H9 (cell line): Measurements from ENCODE around the gene RPP14. TPM values are rescaled to one million over a fixed set of nuclear protein-coding genes. Genes with fewer than 3 reads are reported as not detected.

ENCODE experiments used
- DNase-seq: peaks from one replicate; pipeline ENCODE4 v3.0.0-alpha.2; 2017
- H2AFZ ChIP-seq: one replicate; pipeline ENCODE4 v1.6.1; 2013; ENCODE audit warnings: mild to moderate bottlenecking, low read length, control low read depth, moderate library complexity
- H2AK5ac ChIP-seq: 2 replicates; pipeline ENCODE4 v1.6.1; 2013; ENCODE audit warnings: low read length, control low read depth, mixed read lengths; ENCODE audit not compliant: insufficient read length
- H2BK120ac ChIP-seq: one replicate; pipeline ENCODE4 v1.6.1; 2013; ENCODE audit warnings: low read depth, mild to moderate bottlenecking, low read length, control low read depth, inconsistent platforms; ENCODE audit not compliant: poor library complexity, severe bottlenecking
- H2BK12ac ChIP-seq: 2 replicates; pipeline ENCODE4 v1.6.1; 2013; ENCODE audit warnings: low read length, control low read depth, mixed read lengths, low read depth; ENCODE audit not compliant: insufficient read length
- H2BK15ac ChIP-seq: 2 replicates; pipeline ENCODE4 v1.6.1; 2013; ENCODE audit warnings: low read depth, low read length, control low read depth
- H2BK20ac ChIP-seq: one replicate; pipeline ENCODE4 v1.6.1; 2013; ENCODE audit warnings: low read depth, mild to moderate bottlenecking, low read length, control low read depth, inconsistent platforms; ENCODE audit not compliant: poor library complexity, severe bottlenecking
- H2BK5ac ChIP-seq: 2 replicates; pipeline ENCODE4 v1.6.1; 2013; ENCODE audit warnings: low read length, control low read depth, mixed read lengths; ENCODE audit not compliant: insufficient read length
- H3K14ac ChIP-seq: 2 replicates; pipeline ENCODE4 v1.6.1; 2013; ENCODE audit warnings: low read length, control low read depth; ENCODE audit not compliant: insufficient read depth
- H3K18ac ChIP-seq: 2 replicates; pipeline ENCODE4 v1.6.1; 2013; ENCODE audit warnings: low read depth, mild to moderate bottlenecking, mixed read lengths, low read length, control low read depth; ENCODE audit not compliant: insufficient read length
- H3K23ac ChIP-seq: 2 replicates; pipeline ENCODE4 v1.6.1; 2013; ENCODE audit warnings: low read length, control low read depth, mixed read lengths, low read depth; ENCODE audit not compliant: insufficient read length
- H3K23me2 ChIP-seq: 2 replicates; pipeline ENCODE4 v1.6.1; 2013; ENCODE audit warnings: low read depth, mild to moderate bottlenecking, mixed read lengths, low read length, control low read depth; ENCODE audit not compliant: insufficient read length, poor library complexity, severe bottlenecking
- H3K27ac ChIP-seq: 2 replicates; pipeline ENCODE4 v1.5.1; 2013; ENCODE audit warnings: low read length, control low read depth, mixed read lengths, low read depth; ENCODE audit not compliant: insufficient read length
- H3K27me3 ChIP-seq: 2 replicates; pipeline ENCODE4 v1.6.1; 2013; ENCODE audit warnings: low read length, control low read depth, inconsistent platforms; ENCODE audit not compliant: insufficient read depth
- H3K4ac ChIP-seq: 2 replicates; pipeline ENCODE4 v1.6.1; 2013; ENCODE audit warnings: low read depth, mild to moderate bottlenecking, control low read depth, inconsistent platforms, low read length, moderate library complexity
- H3K4me1 ChIP-seq: 2 replicates; pipeline ENCODE4 v1.6.1; 2013; ENCODE audit warnings: low read length, control low read depth, inconsistent platforms; ENCODE audit not compliant: insufficient read depth
- H3K4me2 ChIP-seq: 2 replicates; pipeline ENCODE4 v1.6.1; 2013; ENCODE audit warnings: low read length, control low read depth, mixed read lengths; ENCODE audit not compliant: insufficient read length, insufficient read depth
- H3K56ac ChIP-seq: 2 replicates; pipeline ENCODE4 v1.6.1; 2013; ENCODE audit warnings: low read depth, mild to moderate bottlenecking, mixed read lengths, low read length, control low read depth; ENCODE audit not compliant: insufficient read length
- H3K79me1 ChIP-seq: 2 replicates; pipeline ENCODE4 v1.6.1; 2013; ENCODE audit warnings: low read depth, mild to moderate bottlenecking, moderate library complexity, low read length, control low read depth, inconsistent platforms; ENCODE audit not compliant: insufficient read depth, poor library complexity, severe bottlenecking
- H3K79me2 ChIP-seq: 2 replicates; pipeline ENCODE4 v1.6.1; 2013; ENCODE audit warnings: low read length, control low read depth, inconsistent platforms; ENCODE audit not compliant: insufficient read depth
- H3K9ac ChIP-seq: 2 replicates; pipeline ENCODE4 v1.6.1; 2013; ENCODE audit warnings: low read length, control low read depth, mixed read lengths; ENCODE audit not compliant: insufficient read length; ENCODE audit errors: extremely low read depth
- H3K9me3 ChIP-seq: one replicate; pipeline ENCODE4 v1.6.1; 2013; ENCODE audit warnings: low read depth, low read length, inconsistent platforms; ENCODE audit not compliant: control insufficient read depth
- H3T11ph ChIP-seq: one replicate; pipeline ENCODE4 v1.6.1; 2013; ENCODE audit warnings: mild to moderate bottlenecking, low read length, control low read depth, inconsistent platforms
- H4K20me1 ChIP-seq: one replicate; pipeline ENCODE4 v1.6.1; 2013; ENCODE audit not compliant: control insufficient read depth, insufficient read length, insufficient read depth
- H4K5ac ChIP-seq: 2 replicates; pipeline ENCODE4 v1.6.1; 2013; ENCODE audit warnings: low read depth, mild to moderate bottlenecking, mixed read lengths, low read length, control low read depth; ENCODE audit not compliant: insufficient read length
- H4K8ac ChIP-seq: replicated peaks from 2 replicates; pipeline ENCODE4 v1.6.1; 2013; ENCODE audit warnings: low read length, control low read depth, mixed read lengths, low read depth; ENCODE audit not compliant: insufficient read length
- H4K91ac ChIP-seq: 2 replicates; pipeline ENCODE4 v1.6.1; 2013; ENCODE audit warnings: low read depth, mild to moderate bottlenecking, moderate library complexity, mixed read lengths, low read length, control low read depth; ENCODE audit not compliant: insufficient read length
- H3K27ac Mint-ChIP-seq, 3 experiments: 2 replicates in 2 of 3; 3 replicates in 1 of 3; pipeline ENCODE4 v1.8.0; 2020 to 2021; ENCODE audit warnings: mixed read lengths in 3 of 3, mild to moderate bottlenecking in 1 of 3, moderate library complexity in 1 of 3
- H3K27me3 Mint-ChIP-seq: 2 replicates; pipeline ENCODE4 v1.8.0; 2021; ENCODE audit warnings: low read depth, mild to moderate bottlenecking, moderate library complexity, mixed read lengths
- H3K36me3 Mint-ChIP-seq, 3 experiments: 2 replicates in 2 of 3; 3 replicates in 1 of 3; pipeline ENCODE4 v1.8.0; 2020 to 2021; ENCODE audit warnings: low read depth in 3 of 3, mixed read lengths in 3 of 3; ENCODE audit not compliant: insufficient read depth in 1 of 3
- H3K4me1 Mint-ChIP-seq, 2 experiments: 2 replicates each; pipeline ENCODE4 v1.8.0; 2020; ENCODE audit warnings: mixed read lengths in 2 of 2
- H3K4me3 Mint-ChIP-seq, 2 experiments: 2 replicates in 1 of 2; 3 replicates in 1 of 2; pipeline ENCODE4 v1.8.0; 2020 to 2021; ENCODE audit warnings: mild to moderate bottlenecking in 2 of 2, mixed read lengths in 2 of 2, moderate library complexity in 1 of 2
- H3K9me3 Mint-ChIP-seq, 2 experiments: 2 replicates in 1 of 2; 3 replicates in 1 of 2; pipeline ENCODE4 v1.8.0; 2020; ENCODE audit warnings: mild to moderate bottlenecking in 2 of 2, mixed read lengths in 2 of 2, moderate library complexity in 1 of 2
- CTCF ChIP-seq: fragments of 200-600 bp; sonication (generic); conservative IDR thresholded peaks from 3 replicates; pipeline ENCODE4 v1.8.0; 2021; ENCODE audit warnings: antibody characterized with exemption, mild to moderate bottlenecking
- WGBS: extraction: QIAGEN DNeasy Blood & Tissue Kit; methylation state at CpG from one replicate; pipeline ENCODE4 v1.1.7; 2013; ENCODE audit warnings: missing lambda C conversion rate, low lambda C conversion rate, mixed read lengths; ENCODE audit not compliant: insufficient read length; ENCODE audit errors: extremely low coverage; 5-methylcytosine and 5-hydroxymethylcytosine counted together
- total RNA-seq: library from RNA; stranded (reverse); gene quantifications from 2 replicates; pipeline ENCODE4 v1.2.1, GENCODE V29; 2021

RPP14 gene
- total RNA-seq, 1 experiment from 2014 or later = 23.9 TPM

DNA sequence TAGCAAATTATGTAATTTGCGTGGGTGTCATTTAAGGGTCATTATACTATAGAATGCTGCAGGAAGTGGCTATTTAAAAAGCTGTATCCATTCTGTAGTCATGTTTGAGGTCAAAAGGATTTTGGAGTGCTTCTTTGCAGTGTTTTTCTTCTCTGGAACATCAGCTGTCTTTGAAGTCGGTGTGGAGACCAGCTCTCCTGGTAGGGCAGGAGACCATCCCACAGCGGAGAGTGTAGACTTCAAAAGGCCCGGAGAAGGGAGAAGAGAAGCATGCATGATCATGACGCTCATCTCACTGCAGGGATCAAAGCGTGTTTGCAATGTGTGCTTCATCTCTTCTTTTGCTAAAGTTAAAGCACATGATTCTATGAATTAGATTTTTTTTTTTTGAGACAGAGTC lies 46.6 kb downstream of the RPP14 start:
- H2BK12ac ChIP-seq = no peak overlapping the region
- DNase-seq = no peak
- H3K9ac ChIP-seq = no peak overlapping the region
- H3K79me2 ChIP-seq = no peaks in the 10 kb centered on the region
- no peaks in the 10 kb centered on the region for H3K27me3 Mint-ChIP-seq
- H2BK120ac ChIP-seq = no peak overlapping the region
- no peak overlapping the region for H2AFZ ChIP-seq
- no peak overlapping the region for H3K14ac ChIP-seq
- H2BK20ac ChIP-seq = no peak overlapping the region
- H3K18ac ChIP-seq = no peak overlapping the region
- no peak overlapping the region for H4K5ac ChIP-seq
- no peak overlapping the region for H4K91ac ChIP-seq
- no peaks in the 10 kb centered on the region for H3K9me3 ChIP-seq
- H3K4me1 Mint-ChIP-seq = peaks cover 8% of the 10 kb centered on the region in 2 experiments
- no peak overlapping the region for H2BK5ac ChIP-seq
- H2AK5ac ChIP-seq = no peak overlapping the region
- H3K4me1 ChIP-seq = no peaks in the 10 kb centered on the region
- no peak overlapping the region for H3K4ac ChIP-seq
- H4K8ac ChIP-seq = no peak overlapping the region
- no peaks in the 10 kb centered on the region for H3K27me3 ChIP-seq
- no peak overlapping the region for H3K56ac ChIP-seq
- H3K79me1 ChIP-seq = no peaks in the 10 kb centered on the region
- H3K27ac ChIP-seq = no peak overlapping the region
- H3K27ac Mint-ChIP-seq = no peak overlapping the region; a peak in 1 of 7 replicates
- TF ChIP-seq CTCF = no peak
- no peaks in the 10 kb centered on the region for H3K36me3 Mint-ChIP-seq
- no peaks in the 10 kb centered on the region for H3K23me2 ChIP-seq
- H4K20me1 ChIP-seq = no peaks in the 10 kb centered on the region
- WGBS = no CpG with 5 or more reads among the region's 6 CpGs
- no peaks in the 10 kb centered on the region for H3K9me3 Mint-ChIP-seq
- no peak overlapping the region for H3K4me3 Mint-ChIP-seq
- no peak overlapping the region for H3K4me2 ChIP-seq
- H3K23ac ChIP-seq = no peak overlapping the region
- H3T11ph ChIP-seq = no peak overlapping the region
- no peak overlapping the region for H2BK15ac ChIP-seq
